HCT116 (cell line): ENCODE results near the gene SDK1.

Source experiments
- CTCF ChIP-seq, 3 experiments: fragments of 200-600 bp in 1 of 3; sonication (generic) in 1 of 3; IDR thresholded peaks in 2 of 3; conservative IDR thresholded peaks in 1 of 3; 2 replicates each; pipeline ENCODE4 v1.5.1; 2012 to 2017; ENCODE audit warnings: low read depth in 2 of 3, low read length in 2 of 3, antibody characterized with exemption in 1 of 3, borderline replicate concordance in 1 of 3, control low read depth in 1 of 3, mild to moderate bottlenecking in 1 of 3, mixed read lengths in 1 of 3, mixed run types in 1 of 3, moderate library complexity in 1 of 3; ENCODE audit not compliant: insufficient read depth in 1 of 3
- ELF1 ChIP-seq: IDR thresholded peaks from 2 replicates; pipeline ENCODE4 v1.6.1; 2012; ENCODE audit warnings: low read depth, borderline replicate concordance
- JUND ChIP-seq: IDR thresholded peaks from 2 replicates; pipeline ENCODE4 v1.6.1; 2012
- MAX ChIP-seq: IDR thresholded peaks from 2 replicates; pipeline ENCODE4 v1.6.1; 2012
- POLR2A ChIP-seq: IDR thresholded peaks from 2 replicates; pipeline ENCODE4 v1.7.0; 2011; ENCODE audit warnings: borderline replicate concordance; ENCODE audit not compliant: insufficient read depth, insufficient read length; ENCODE audit errors: extremely low read depth
- POLR2AphosphoS5 ChIP-seq: IDR thresholded peaks from 2 replicates; pipeline ENCODE4 v1.6.1; 2011; ENCODE audit warnings: mild to moderate bottlenecking, low read depth, low read length, moderate library complexity
- RAD21 ChIP-seq: IDR thresholded peaks from 2 replicates; pipeline ENCODE4 v1.6.1; 2012; ENCODE audit warnings: low read depth, mild to moderate bottlenecking
- REST ChIP-seq: IDR thresholded peaks from 2 replicates; pipeline ENCODE4 v1.6.1; 2012; ENCODE audit warnings: low read depth
- YY1 ChIP-seq: IDR thresholded peaks from 2 replicates; pipeline ENCODE4 v1.6.1; 2011; ENCODE audit warnings: low read length, low read depth, moderate library complexity, mild to moderate bottlenecking; ENCODE audit not compliant: insufficient replicate concordance; ENCODE audit errors: extremely low read depth
- ZBTB33 ChIP-seq: IDR thresholded peaks from 2 replicates; pipeline ENCODE4 v1.6.1; 2011; ENCODE audit warnings: mild to moderate bottlenecking, low read length, moderate library complexity; ENCODE audit not compliant: insufficient replicate concordance; ENCODE audit errors: extremely low read depth
- ZFX ChIP-seq: fragments of 450-650 bp; IDR thresholded peaks from 2 replicates; pipeline ENCODE4 v1.6.1; 2017

GRCh38 chr7:3630081-3630480, 329.0 kb downstream of the SDK1 start:
- no peak for TF ChIP-seq POLR2AphosphoS5
- TF ChIP-seq CTCF (IDR thresholded peaks at IDR 0.05 in 2 of 3, conservative IDR thresholded peaks at IDR 0.05 in 1 of 3; ENCODE audit: borderline replicate concordance in 1 of 3, insufficient read depth in 1 of 3, low read depth in 2 of 3, low read length in 2 of 3): no peak
- TF ChIP-seq ZBTB33: no peak
- TF ChIP-seq RAD21: no peak
- TF ChIP-seq ZFX: no peak
- TF ChIP-seq YY1: no peak
- no peak for TF ChIP-seq POLR2A
- TF ChIP-seq REST: no peak
- no peak for TF ChIP-seq MAX
- TF ChIP-seq ELF1: no peak
- TF ChIP-seq JUND: no peak
